Common myeloid progenitor, CD34-positive (primary cell): ENCODE measurements around the gene CCSER1.
A peak's percentile ranks its signal among the peaks of the same experiment; 100 is the strongest.

ENCODE experiments used
- CTCF ChIA-PET: fragments of 350-600 bp; sonication (Branson Sonifier 250); formaldehyde crosslinking; loops from one replicate; lab custom pipeline; 2021; ENCODE audit warnings: antibody characterized with exemption; lab: Charles Lee
- POLR2A ChIA-PET: fragments of 350-600 bp; sonication (Branson Sonifier 250); formaldehyde crosslinking; loops from one replicate; lab custom pipeline; 2021; ENCODE audit warnings: antibody characterized with exemption; lab: Charles Lee
- DNase-seq, 3 donors: peaks; one replicate each; pipeline versions ENCODE4 v3.0.0 to v3.0.0-alpha.2; 2013
- H3K27ac ChIP-seq, 2 experiments: 1 replicate in 1 of 2; 2 replicates in 1 of 2; pipeline ENCODE4 v1.7.0; 2013; ENCODE audit warnings: inconsistent platforms in 2 of 2, low read length in 2 of 2, mild to moderate bottlenecking in 2 of 2, low read depth in 1 of 2, moderate library complexity in 1 of 2; ENCODE audit not compliant: severe bottlenecking in 2 of 2, insufficient read depth in 1 of 2, poor library complexity in 1 of 2
- H3K27me3 ChIP-seq, 5 experiments: replicated peaks in 2 of 5; 1 replicate in 3 of 5; 2 replicates in 2 of 5; pipeline versions ENCODE4 v1.6.1 to v1.7.0; 2013; ENCODE audit warnings: low read length in 4 of 5, mild to moderate bottlenecking in 2 of 5, moderate library complexity in 2 of 5, inconsistent platforms in 1 of 5; ENCODE audit not compliant: insufficient read depth in 5 of 5, control insufficient read depth in 4 of 5
- H3K36me3 ChIP-seq, 4 experiments: 1 replicate in 2 of 4; 2 replicates in 2 of 4; pipeline versions ENCODE4 v1.6.1 to v1.7.0; 2013; ENCODE audit warnings: low read length in 3 of 4, control low read depth in 1 of 4, mild to moderate bottlenecking in 1 of 4; ENCODE audit not compliant: control insufficient read depth in 4 of 4, insufficient read depth in 4 of 4
- H3K4me1 ChIP-seq, 4 experiments: 1 replicate in 3 of 4; 2 replicates in 1 of 4; pipeline versions ENCODE4 v1.6.1 to v1.7.1; 2013; ENCODE audit warnings: low read length in 3 of 4, mild to moderate bottlenecking in 3 of 4, control low read depth in 1 of 4, inconsistent platforms in 1 of 4, moderate library complexity in 1 of 4; ENCODE audit not compliant: control insufficient read depth in 4 of 4, insufficient read depth in 4 of 4; ENCODE audit errors: control extremely low read depth in 1 of 4
- H3K4me3 ChIP-seq, 7 experiments: 1 replicate in 4 of 7; 2 replicates in 3 of 7; pipeline versions ENCODE4 v1.5.1 to v1.7.0; 2013; ENCODE audit warnings: mild to moderate bottlenecking in 7 of 7, low read length in 6 of 7, moderate library complexity in 6 of 7, inconsistent platforms in 2 of 7, low read depth in 2 of 7, control low read depth in 1 of 7; ENCODE audit not compliant: insufficient read depth in 4 of 7, control insufficient read depth in 1 of 7; ENCODE audit errors: extremely low read depth in 1 of 7
- H3K9me3 ChIP-seq, 5 experiments: 1 replicate in 4 of 5; 2 replicates in 1 of 5; pipeline versions ENCODE4 v1.6.1 to v1.7.1; 2013; ENCODE audit warnings: low read length in 4 of 5, mild to moderate bottlenecking in 2 of 5, inconsistent platforms in 1 of 5, low read depth in 1 of 5, moderate library complexity in 1 of 5; ENCODE audit not compliant: control insufficient read depth in 4 of 5, insufficient read depth in 2 of 5; ENCODE audit errors: control extremely low read depth in 1 of 5
- WGBS: methylation state at CpG from one replicate; pipeline ENCODE4 v1.1.5; 2013; ENCODE audit not compliant: insufficient coverage; 5-methylcytosine and 5-hydroxymethylcytosine counted together

Gene CCSER1

GRCh38 chr4:90118527-90119195 is 8.5 kb upstream of the CCSER1 start:
- 86% methylated on average over 1 of the region's 4 CpGs for WGBS
- POLR2A ChIA-PET: no interaction called here
- CTCF ChIA-PET: interaction anchor here (0.9 to 1.6 kb wide), 4 partner anchors 11 to 175 kb away, joined by 3 to 5 read pairs (median 3); no protein-coding TSS in a partner anchor

GRCh38 chr4:90120037-90120436 is 7.2 kb upstream of the CCSER1 start:
- no peaks in the 10 kb centered on the region for H3K4me1 ChIP-seq
- no peak overlapping the region for H3K27ac ChIP-seq
- H3K4me3 ChIP-seq: no peak overlapping the region
- DNase-seq: peak; percentile 22 to 58 (median 49)
- no peaks in the 10 kb centered on the region for H3K27me3 ChIP-seq
- CTCF ChIA-PET: interaction anchor here (0.6 to 2.0 kb wide), 2 partner anchors 171 to 1511 kb away, joined by 3 to 6 read pairs; no protein-coding TSS in a partner anchor
- POLR2A ChIA-PET: no interaction called here
- no peaks in the 10 kb centered on the region for H3K9me3 ChIP-seq
- no peaks in the 10 kb centered on the region for H3K36me3 ChIP-seq

More at GRCh38 chr4:90118527-90119195, 8.5 kb upstream of the CCSER1 start:
- H3K27ac ChIP-seq: no peak overlapping the region
- H3K9me3 ChIP-seq: no peaks in the 10 kb centered on the region
- no peak for DNase-seq
- no peaks in the 10 kb centered on the region for H3K36me3 ChIP-seq
- no peak overlapping the region for H3K4me3 ChIP-seq
- no peaks in the 10 kb centered on the region for H3K27me3 ChIP-seq
- no peaks in the 10 kb centered on the region for H3K4me1 ChIP-seq

- ChIA-PET CTCF (interaction anchor here (0.6 to 2.0 kb wide), 2 partner anchors 170 to 1512 kb away, joined by 3 to 6 read pairs; no protein-coding TSS in a partner anchor), POLR2A (no interaction called here)
- no CpG with 5 or more reads among the region's 1 CpG for WGBS
- no peak overlapping the region for H3K27ac ChIP-seq
- H3K9me3 ChIP-seq: no peaks in the 10 kb centered on the region
- no peaks in the 10 kb centered on the region for H3K4me1 ChIP-seq
- no peak for DNase-seq
- H3K36me3 ChIP-seq: no peaks in the 10 kb centered on the region
- H3K4me3 ChIP-seq: no peak overlapping the region
- no peaks in the 10 kb centered on the region for H3K27me3 ChIP-seq
Measured at GRCh38 chr4:90120815-90121214, 6.4 kb upstream of the CCSER1 start.

GRCh38 chr4:90121676-90122354 is 5.4 kb upstream of the CCSER1 start:
- peaks cover 2 to 5% (median 3%) of the 10 kb centered on the region in 4 experiments for H3K4me1 ChIP-seq
- no peaks in the 10 kb centered on the region for H3K9me3 ChIP-seq
- H3K27me3 ChIP-seq: no peaks in the 10 kb centered on the region
- H3K27ac ChIP-seq: no peak overlapping the region
- no peaks in the 10 kb centered on the region for H3K36me3 ChIP-seq
- POLR2A ChIA-PET: no interaction called here
- no peak overlapping the region for H3K4me3 ChIP-seq
- CTCF ChIA-PET: interaction anchor here (2.0 kb wide), 1 partner anchor 169 kb away, joined by 6 read pairs; no protein-coding TSS in a partner anchor
- DNase-seq: no peak
- WGBS: no CpG with 5 or more reads among the region's 3 CpGs

GRCh38 chr4:90122355-90122748 is 4.8 kb upstream of the CCSER1 start:
- no peaks in the 10 kb centered on the region for H3K36me3 ChIP-seq
- H3K27me3 ChIP-seq: no peaks in the 10 kb centered on the region
- H3K27ac ChIP-seq: no peak overlapping the region
- peaks cover 4 to 8% (median 7%) of the 10 kb centered on the region in 4 experiments for H3K4me1 ChIP-seq
- no peak overlapping the region for H3K4me3 ChIP-seq
- no peak for DNase-seq
- POLR2A ChIA-PET: no interaction called here
- no peaks in the 10 kb centered on the region for H3K9me3 ChIP-seq
- WGBS: no CpG with 5 or more reads among the region's 7 CpGs
- CTCF ChIA-PET: no interaction called here

- Histone ChIP-seq H3K9me3 (no peaks in the 10 kb centered on the region), H3K4me3 (no peak overlapping the region), H3K27ac (no peak overlapping the region), H3K36me3 (no peaks in the 10 kb centered on the region), H3K4me1 (peaks cover 4 to 24% (median 16%) of the 10 kb centered on the region in 4 experiments), H3K27me3 (no peaks in the 10 kb centered on the region)
- DNase-seq: no peak
- ChIA-PET POLR2A (interaction anchor here (0.6 kb wide), 1 partner anchor 37 kb away, joined by 3 read pairs; no protein-coding TSS in a partner anchor), CTCF (interaction anchor here (1.7 kb wide), 1 partner anchor 169 kb away, joined by 8 read pairs; no protein-coding TSS in a partner anchor)
Measured at GRCh38 chr4:90124276-90124675, 2.9 kb upstream of the CCSER1 start.

- 4% methylated on average over 6 of the region's 8 CpGs for WGBS
- H3K27me3 ChIP-seq: no peaks in the 10 kb centered on the region
- H3K4me3 ChIP-seq: peak overlapping the region; percentile 16 to 91 (median 85)
- no peaks in the 10 kb centered on the region for H3K36me3 ChIP-seq
- CTCF ChIA-PET: no interaction called here
- no peaks in the 10 kb centered on the region for H3K9me3 ChIP-seq
- POLR2A ChIA-PET: no interaction called here
- no peak overlapping the region for H3K27ac ChIP-seq
- H3K4me1 ChIP-seq: peaks cover 4 to 29% (median 19%) of the 10 kb centered on the region in 4 experiments
- no peak for DNase-seq
Measured at GRCh38 chr4:90126805-90127204, 389 bp upstream of the CCSER1 start.
